ENCODE data around the gene NOS3.

The NOS3 gene

GRCh38 chr7:150965273-150965830 is 25.5 kb upstream of the NOS3 start:
- DNase-seq: no peak

GRCh38 chr7:150966002-150966401 is 24.8 kb upstream of the NOS3 start:
- DNase-seq: no peak

DNA sequence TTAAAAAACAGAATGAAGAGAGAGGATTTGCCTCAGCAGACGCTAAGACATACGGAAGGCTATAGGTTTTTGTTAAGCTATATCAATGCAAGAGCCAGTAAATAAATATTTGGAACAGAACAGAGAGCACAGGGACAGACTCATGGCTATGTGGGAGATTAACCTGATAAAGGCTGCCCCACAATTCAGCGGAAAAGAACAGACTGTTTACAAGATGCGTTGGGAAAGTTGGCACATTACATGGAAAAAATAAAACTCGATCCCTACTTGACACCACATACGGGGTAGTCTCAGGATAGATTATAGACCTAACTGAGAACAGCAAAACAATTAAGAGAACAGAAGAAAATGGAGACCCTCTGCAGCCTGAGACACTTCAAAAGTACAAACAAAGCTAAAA is 23.5 kb upstream of the NOS3 start:
- DNase-seq: no peak

GRCh38 chr7:150968056-150968733 is 22.6 kb upstream of the NOS3 start:
- no peak for DNase-seq

DNA sequence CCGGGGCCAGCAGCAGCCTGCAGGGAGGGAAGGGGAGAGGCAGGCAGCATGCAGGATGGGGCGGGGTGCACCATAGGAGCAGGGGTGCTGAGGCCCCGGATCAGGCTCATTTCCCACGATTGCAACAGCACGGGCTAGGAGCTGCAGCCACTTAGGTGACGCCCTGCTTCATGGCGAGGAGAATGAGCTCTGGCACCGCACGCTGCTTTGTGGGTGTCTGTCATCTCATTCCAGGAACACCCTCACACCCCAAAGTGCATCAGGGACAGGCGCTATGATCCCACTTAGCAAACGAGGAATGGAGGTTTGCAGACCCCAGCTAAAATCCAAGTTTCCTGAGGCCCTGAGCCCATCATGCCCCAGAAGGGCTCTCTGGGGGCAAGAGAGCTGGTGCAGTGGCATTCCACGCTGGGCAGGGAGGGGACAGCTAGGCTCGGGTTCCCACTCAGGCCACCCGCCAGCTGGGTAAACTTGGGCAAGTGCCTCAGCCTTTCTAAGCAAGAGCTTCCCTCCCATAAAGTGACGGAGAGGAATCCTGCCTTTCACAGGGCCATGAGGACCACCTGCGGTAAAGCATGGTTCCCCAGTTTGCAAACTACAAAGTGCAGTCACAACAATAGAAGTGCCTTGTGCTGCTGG is 22.0 kb upstream of the NOS3 start:
- no peak for DNase-seq

- DNase-seq: no peak
Measured at GRCh38 chr7:150969475-150969874, 21.3 kb upstream of the NOS3 start.

DNA sequence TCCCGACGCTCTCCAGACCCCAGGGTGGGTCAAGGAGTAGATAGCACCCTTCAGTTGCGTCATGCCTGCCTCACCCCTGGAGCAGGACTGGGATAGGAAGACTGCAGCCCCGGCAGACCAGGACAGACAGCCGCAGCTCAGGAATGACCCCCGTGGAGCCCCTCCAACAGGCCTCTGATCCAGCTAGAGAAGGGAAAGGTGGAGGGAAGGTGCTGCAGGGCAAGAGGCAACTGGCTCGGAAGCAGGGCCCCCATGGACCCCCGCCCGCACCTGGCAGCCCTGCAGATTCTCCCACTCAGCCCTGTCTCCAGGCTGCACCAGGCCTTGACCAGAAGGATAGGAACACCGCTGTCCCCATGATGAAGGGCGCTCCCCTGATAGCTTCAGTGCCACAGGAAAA is 20.4 kb upstream of the NOS3 start:
- DNase-seq: no peak

- peak; percentile 59 for DNase-seq
Measured at GRCh38 chr7:150971242-150972022, 19.4 kb upstream of the NOS3 start.

GRCh38 chr7:150972023-150972468 is 18.8 kb upstream of the NOS3 start:
- DNase-seq: peak; percentile 42

DNA sequence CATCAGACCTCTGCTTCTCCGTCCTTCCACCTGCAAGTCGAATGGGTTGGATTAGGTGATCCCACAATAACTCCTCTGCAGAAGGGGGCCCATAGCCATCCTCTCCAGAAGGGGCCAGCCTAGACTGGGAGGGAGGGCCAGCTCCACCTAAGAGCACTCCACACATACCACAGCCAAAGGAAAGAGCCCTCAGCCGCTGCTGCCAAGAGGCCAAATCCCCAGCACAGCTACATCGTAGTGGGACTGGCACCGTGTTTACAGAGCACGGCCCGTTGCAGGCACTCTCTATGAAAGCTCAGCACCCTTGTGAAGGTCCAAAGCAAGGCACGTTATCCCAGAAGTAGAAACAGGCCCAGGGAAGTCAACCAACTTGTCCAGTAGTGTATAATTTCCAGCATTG is 18.1 kb upstream of the NOS3 start:
- no peak for DNase-seq

DNA sequence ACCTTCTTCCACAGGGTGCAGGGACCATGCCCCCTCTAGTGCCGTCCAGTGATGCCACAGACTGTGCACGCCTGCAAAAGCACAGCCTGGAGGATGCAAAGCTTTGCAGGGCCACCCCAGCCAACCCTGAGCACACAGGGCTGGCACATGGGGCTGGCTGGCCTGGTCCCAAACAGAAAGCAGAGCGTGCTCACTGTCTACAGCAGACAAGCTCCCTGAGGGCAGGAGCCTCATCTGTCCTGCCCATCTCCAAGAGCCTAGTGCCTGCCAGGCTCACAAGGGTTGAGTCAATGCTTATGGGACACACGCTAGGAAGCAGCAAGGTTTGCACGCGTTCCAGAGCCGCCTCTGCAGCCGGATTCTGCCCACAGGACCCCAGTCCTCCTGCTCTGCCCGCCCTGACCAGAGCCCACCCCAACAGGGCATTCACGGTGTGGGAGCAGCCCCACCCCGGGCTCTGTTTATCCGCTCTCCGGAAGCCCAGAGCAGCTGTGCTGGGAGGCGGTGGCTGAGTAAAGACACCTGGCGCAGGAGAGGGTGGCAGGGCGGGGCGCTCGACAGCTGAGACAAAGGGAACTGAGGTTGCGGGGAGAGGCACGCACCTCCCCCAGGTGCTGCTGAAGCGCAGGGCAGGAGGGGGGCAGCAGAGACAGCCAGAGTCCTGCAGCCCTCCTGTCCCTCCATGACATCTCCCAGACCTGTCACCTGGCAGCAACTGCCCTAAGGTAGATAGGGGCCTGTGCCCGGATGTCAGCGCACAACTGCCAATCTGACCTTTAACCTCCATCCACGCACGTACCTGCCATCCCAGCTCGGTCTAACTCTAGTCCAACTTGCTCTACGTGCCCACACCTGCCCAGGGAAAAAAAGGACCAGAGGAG is 17.0 kb upstream of the NOS3 start:
- DNase-seq: no peak

GRCh38 chr7:150974468-150975391 is 16.1 kb upstream of the NOS3 start:
- DNase-seq: no peak

DNA sequence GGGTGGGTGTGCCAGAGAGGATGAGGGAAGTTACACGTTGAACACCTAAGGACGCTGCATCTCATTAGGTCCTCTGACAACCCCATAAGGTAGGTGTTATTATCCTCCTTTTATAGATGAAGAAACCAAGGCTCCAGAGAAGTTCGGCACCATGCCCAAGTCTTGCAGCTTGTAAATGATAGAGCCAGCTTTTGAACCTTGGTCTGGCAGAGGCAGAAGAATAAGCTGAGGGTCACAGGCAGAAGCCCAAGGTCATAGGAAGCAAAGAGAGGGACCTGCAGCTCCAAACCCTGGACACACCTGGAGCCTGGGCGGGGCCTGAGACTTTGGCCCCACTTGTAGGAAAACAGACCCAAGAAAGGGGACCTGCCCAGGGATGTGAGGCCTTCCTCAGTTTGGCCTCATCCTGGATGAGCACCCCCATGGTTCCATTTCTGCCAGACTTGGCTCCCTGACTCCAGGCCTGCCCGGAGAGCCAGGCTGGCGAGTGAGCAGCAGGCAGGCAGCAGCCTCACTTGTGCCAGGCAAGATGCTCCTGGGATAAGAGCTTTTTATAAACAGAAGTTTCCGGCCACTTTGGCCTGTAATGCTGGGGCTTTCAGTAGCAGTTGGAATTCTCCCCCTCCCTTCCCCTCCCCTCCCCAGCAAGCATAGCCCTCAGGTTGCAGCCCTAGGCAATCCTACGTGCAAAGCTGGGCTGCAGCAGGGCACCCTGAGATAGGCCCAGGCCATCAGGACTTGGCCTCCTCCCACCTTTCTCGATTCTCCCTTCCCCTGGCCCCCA is 15.1 kb upstream of the NOS3 start:
- no peak for DNase-seq

DNA sequence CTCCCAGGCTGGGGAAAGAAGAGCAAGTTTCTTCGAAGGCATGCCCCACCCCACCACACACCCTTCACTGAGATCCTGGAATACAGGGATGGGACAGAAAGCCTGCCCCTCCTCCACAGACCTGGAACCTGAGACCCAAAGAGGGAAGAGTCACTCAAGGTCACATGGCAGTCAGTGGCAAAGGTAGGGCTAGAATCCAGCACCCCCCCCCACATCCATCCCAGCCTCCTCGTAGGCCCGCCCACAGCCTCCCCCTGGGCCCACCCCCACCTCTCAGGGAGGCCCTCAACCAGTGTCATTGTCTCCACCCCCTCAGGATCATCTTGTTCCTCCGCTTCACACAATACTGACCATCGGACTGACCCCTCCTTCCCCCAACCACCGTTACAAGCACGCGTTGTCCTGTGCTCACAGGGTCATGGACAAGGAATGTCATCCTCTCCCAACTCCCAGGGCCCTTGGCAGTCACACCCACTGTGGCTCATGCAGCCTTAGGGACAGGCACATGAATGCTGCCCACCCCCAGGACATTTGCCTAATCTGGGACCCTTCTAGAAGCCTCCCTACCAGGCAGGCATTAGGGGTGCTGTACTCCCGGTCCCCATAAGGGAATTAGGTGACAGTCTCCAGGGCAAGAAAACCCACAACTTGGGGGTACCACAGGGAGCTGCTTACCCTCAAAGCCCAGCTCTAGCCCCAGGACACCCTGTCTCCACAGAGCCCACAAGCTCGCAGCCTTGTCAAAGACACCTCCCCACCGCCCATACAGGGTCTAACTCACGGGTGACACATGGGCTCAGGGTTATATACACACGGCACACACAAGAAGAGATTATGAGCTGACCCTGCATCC is 14.1 kb upstream of the NOS3 start:
- DNase-seq: no peak

DNA sequence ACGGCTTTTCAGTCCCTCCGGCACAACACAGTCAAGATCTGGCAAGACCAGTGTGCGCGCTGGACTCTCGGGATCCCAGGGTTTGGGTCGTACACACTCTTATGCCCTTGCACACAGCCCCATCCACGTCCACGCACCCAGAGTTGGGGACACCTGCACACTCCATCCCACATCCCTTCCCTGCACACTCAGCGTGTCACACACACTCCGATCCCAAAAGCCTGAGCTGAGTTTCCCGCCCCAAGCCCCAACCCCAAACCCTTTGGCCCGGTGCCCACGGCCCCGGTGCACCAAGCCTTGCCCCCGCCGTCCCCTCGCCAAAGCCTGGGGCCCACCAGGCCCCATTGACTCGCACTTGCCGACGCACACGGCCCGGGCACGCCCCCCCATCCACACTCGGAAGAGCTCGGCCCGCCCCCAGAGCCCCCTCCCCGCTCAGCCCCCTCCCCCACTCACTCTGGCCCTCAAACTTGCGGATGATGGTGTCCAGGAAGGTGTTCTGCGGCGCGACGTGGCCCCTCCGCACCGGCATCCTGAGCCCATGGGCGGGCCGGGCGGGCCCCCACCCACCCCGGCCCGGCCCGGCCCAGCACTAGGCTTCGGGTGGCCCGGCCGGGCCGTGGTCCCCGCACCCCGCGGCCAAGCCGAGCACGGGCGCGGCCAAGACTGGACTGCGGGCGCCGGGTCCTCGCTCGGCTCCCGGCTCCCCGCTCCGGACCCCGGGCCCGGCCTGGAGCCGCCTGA is 13.3 kb upstream of the NOS3 start:
- DNase-seq: peak; percentile 17

GRCh38 chr7:150978126-150978789 is 12.6 kb upstream of the NOS3 start, which contains the start of gene KCNH2:
TSS of gene KCNH2 (minus strand) at chr7:150978321. CDS start at chr7:150977913, 408 bp downstream.
- peak; percentile 79 for DNase-seq

DNA sequence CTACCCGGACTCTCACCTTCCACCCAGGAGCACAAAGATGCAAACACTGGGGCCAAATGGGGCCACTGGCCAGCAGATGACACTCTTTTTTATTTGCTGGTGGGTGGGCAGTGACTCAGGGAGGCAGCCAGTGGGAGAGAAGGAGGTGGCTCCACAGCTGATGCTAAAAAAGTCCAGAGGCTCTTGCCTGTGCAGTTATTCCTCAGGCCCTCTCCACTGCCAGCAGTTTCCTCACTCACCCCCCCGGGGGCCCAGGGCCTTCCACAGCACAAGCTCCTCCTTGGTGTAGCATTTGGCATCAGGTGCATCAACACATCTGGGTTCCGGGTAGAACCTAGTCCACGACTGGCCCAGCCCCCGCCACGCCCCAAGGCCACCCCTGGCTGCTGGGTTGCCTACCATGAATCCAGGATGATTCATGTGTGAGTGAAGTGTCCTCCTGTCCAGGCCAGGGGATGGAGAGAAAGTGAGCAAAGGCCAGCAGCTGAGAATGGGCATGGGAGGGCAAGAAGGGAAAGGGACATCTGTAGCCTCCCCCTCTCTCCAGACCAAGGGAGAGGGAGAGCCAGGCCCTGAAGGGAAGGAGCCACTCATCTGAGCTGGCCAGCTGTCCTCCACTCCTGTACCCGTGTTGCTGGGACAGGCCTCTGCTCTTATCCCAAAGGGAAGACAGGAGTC is 11.0 kb upstream of the NOS3 start:
- DNase-seq: no peak

GRCh38 chr7:150980663-150981062 is 10.2 kb upstream of the NOS3 start:
- no peak for DNase-seq

Measured in NCI-H2227 treated with DMSO at 0.1 percent for 48 hours (cell line).